CD14-positive monocyte (primary cell): Measurements from ENCODE around the gene VAT1L. TPM values are rescaled to one million over a fixed set of nuclear protein-coding genes. Genes with fewer than 3 reads are reported as not detected.

ENCODE experiments used
- DNase-seq, 3 donors: peaks; one replicate each; pipeline ENCODE4 v3.0.0-alpha.2; 2011 to 2022
- H2AFZ ChIP-seq: 2 replicates; pipeline ENCODE4 v1.6.0; 2012; ENCODE audit warnings: mild to moderate bottlenecking, low read depth, low read length, inconsistent platforms; ENCODE audit not compliant: insufficient read depth, poor library complexity, severe bottlenecking
- H3K27ac ChIP-seq, 2 donors: 1 replicate in 1 of 2; 2 replicates in 1 of 2; pipeline ENCODE4 v1.5.1; 2012 to 2013; ENCODE audit warnings: low read length in 2 of 2, control low read depth in 1 of 2, inconsistent platforms in 1 of 2, low read depth in 1 of 2, mild to moderate bottlenecking in 1 of 2
- H3K27me3 ChIP-seq, 2 donors: one replicate each; pipeline versions ENCODE4 v1.6.0 to v1.6.1; 2011 to 2013; ENCODE audit warnings: low read length in 2 of 2; ENCODE audit not compliant: control insufficient read depth in 2 of 2, insufficient read depth in 2 of 2
- H3K36me3 ChIP-seq, 2 donors: replicated peaks in 1 of 2; 1 replicate in 1 of 2; 2 replicates in 1 of 2; pipeline versions ENCODE4 v1.5.1 to v1.6.1; 2012 to 2013; ENCODE audit warnings: low read length in 2 of 2, control low read depth in 1 of 2, inconsistent platforms in 1 of 2, mild to moderate bottlenecking in 1 of 2; ENCODE audit not compliant: insufficient read depth in 2 of 2, control insufficient read depth in 1 of 2
- H3K4me1 ChIP-seq, 2 donors: 1 replicate in 1 of 2; 2 replicates in 1 of 2; pipeline versions ENCODE4 v1.5.1 to v1.6.1; 2012 to 2013; ENCODE audit warnings: low read length in 2 of 2, control low read depth in 1 of 2, inconsistent platforms in 1 of 2, mild to moderate bottlenecking in 1 of 2, moderate library complexity in 1 of 2; ENCODE audit not compliant: insufficient read depth in 2 of 2, control insufficient read depth in 1 of 2
- H3K4me2 ChIP-seq: replicated peaks from 2 replicates; pipeline ENCODE3; 2012; ENCODE audit warnings: low read length, moderate library complexity, mild to moderate bottlenecking; ENCODE audit not compliant: poor library complexity, severe bottlenecking; ENCODE audit errors: extremely low read depth
- H3K4me3 ChIP-seq, 3 experiments: fragments of 200-600 bp in 1 of 3; sonication (generic) in 1 of 3; replicated peaks in 1 of 3; 1 replicate in 2 of 3; 2 replicates in 1 of 3; pipeline ENCODE4 v1.5.1; 2011 to 2013; ENCODE audit warnings: low read length in 3 of 3, mild to moderate bottlenecking in 3 of 3, control low read depth in 2 of 3, low read depth in 2 of 3, inconsistent platforms in 1 of 3, moderate library complexity in 1 of 3
- H3K79me2 ChIP-seq: 2 replicates; pipeline ENCODE4 v1.6.0; 2012; ENCODE audit warnings: mild to moderate bottlenecking, control low read depth, inconsistent platforms, low read length, moderate library complexity; ENCODE audit not compliant: insufficient read depth
- H3K9ac ChIP-seq: 2 replicates; pipeline ENCODE4 v1.6.0; 2017; ENCODE audit warnings: low read length, mild to moderate bottlenecking; ENCODE audit not compliant: insufficient read depth, poor library complexity, severe bottlenecking
- H3K9me3 ChIP-seq, 2 donors: replicated peaks in 1 of 2; 1 replicate in 1 of 2; 2 replicates in 1 of 2; pipeline versions ENCODE4 v1.5.1 to v1.6.1; 2012 to 2013; ENCODE audit warnings: low read length in 2 of 2, control low read depth in 1 of 2; ENCODE audit not compliant: control insufficient read depth in 1 of 2, insufficient read depth in 1 of 2
- H4K20me1 ChIP-seq: 2 replicates; pipeline ENCODE4 v1.6.0; 2012; ENCODE audit warnings: mild to moderate bottlenecking, low read length, control low read depth, moderate library complexity; ENCODE audit not compliant: insufficient read depth
- H3K27ac Mint-ChIP-seq, 7 donors: one replicate each; pipeline ENCODE4 v1.8.0; 2020; ENCODE audit warnings: mild to moderate bottlenecking in 7 of 7, mixed read lengths in 7 of 7, moderate library complexity in 6 of 7, inconsistent platforms in 2 of 7
- H3K27me3 Mint-ChIP-seq, 3 donors: one replicate each; pipeline ENCODE4 v1.8.0; 2021 to 2022; ENCODE audit warnings: low read depth in 3 of 3, mild to moderate bottlenecking in 3 of 3, mixed read lengths in 3 of 3, moderate library complexity in 3 of 3, inconsistent platforms in 1 of 3
- H3K36me3 Mint-ChIP-seq, 2 donors: one replicate each; pipeline ENCODE4 v1.8.0; 2020; ENCODE audit warnings: mixed read lengths in 2 of 2, inconsistent platforms in 1 of 2, mild to moderate bottlenecking in 1 of 2
- H3K4me1 Mint-ChIP-seq: one replicate; pipeline ENCODE4 v1.8.0; 2020; ENCODE audit warnings: mild to moderate bottlenecking, mixed read lengths
- H3K4me3 Mint-ChIP-seq, 2 donors: one replicate each; pipeline ENCODE4 v1.8.0; 2020; ENCODE audit warnings: mild to moderate bottlenecking in 2 of 2, mixed read lengths in 2 of 2, moderate library complexity in 1 of 2
- H3K9me3 Mint-ChIP-seq, 7 donors: one replicate each; pipeline ENCODE4 v1.8.0; 2020 to 2022; ENCODE audit warnings: mixed read lengths in 7 of 7, mild to moderate bottlenecking in 6 of 7, moderate library complexity in 6 of 7, inconsistent platforms in 2 of 7
- CTCF ChIP-seq: fragments of 200-600 bp; IDR thresholded peaks from one replicate; pipeline ENCODE4 v1.8.0; 2022; ENCODE audit warnings: antibody characterized with exemption, mild to moderate bottlenecking
- WGBS: methylation state at CpG from one replicate; pipeline ENCODE4 v1.1.5; 2013; ENCODE audit warnings: missing lambda C conversion rate; ENCODE audit not compliant: insufficient coverage; 5-methylcytosine and 5-hydroxymethylcytosine counted together
- intact Hi-C, 2 donors: fragments of 100-400 bp; cut with micrococcal nuclease; formaldehyde crosslinking; loops; one replicate each; pipeline versions ENCODE4 v1.15.0 to v1.15.1; 2023
- polyA plus RNA-seq, 3 donors: library from polyadenylated mRNA; depleted of rRNA in 1 of 3; unstranded in 2 of 3; stranded (reverse) in 1 of 3; fragments of 300-500 nt in 2 of 3; fragments of >200 nt in 1 of 3; fragmentation: Illumina TruSeq in 2 of 3; gene quantifications; 1 replicate in 2 of 3; 2 replicates in 1 of 3; pipeline ENCODE4 v1.2.3, GENCODE V29; 2012 to 2021

The VAT1L gene
- polyA plus RNA-seq, 3 donors = not detected

- Histone ChIP-seq H4K20me1 (no peaks in the 10 kb centered on the region), H3K27ac (no peak overlapping the region), H3K4me3 (no peak overlapping the region), H3K4me1 (no peaks in the 10 kb centered on the region), H2AFZ (no peak overlapping the region), H3K36me3 (no peaks in the 10 kb centered on the region), H3K79me2 (no peaks in the 10 kb centered on the region), H3K9ac (no peak overlapping the region), H3K27me3 (no peaks in the 10 kb centered on the region), H3K9me3 (no peaks in the 10 kb centered on the region), H3K4me2 (no peak overlapping the region)
- no peaks in the 10 kb centered on the region for H3K36me3 Mint-ChIP-seq
- H3K4me1 Mint-ChIP-seq = no peaks in the 10 kb centered on the region
- peaks cover under 1 to 8% (median 2%) of the 10 kb centered on the region in 3 donors for H3K27me3 Mint-ChIP-seq
- WGBS = 82% methylated on average over 2 of the region's 5 CpGs
- H3K9me3 Mint-ChIP-seq = peaks cover 0 to 3% (median 0%) of the 10 kb centered on the region in 7 donors
- intact Hi-C loops = no loop called here
- no peak overlapping the region for H3K27ac Mint-ChIP-seq
- H3K4me3 Mint-ChIP-seq = no peak overlapping the region
- no peak for TF ChIP-seq CTCF
- DNase-seq = no peak
These were observed 80.1 kb downstream of the VAT1L start for GRCh38 chr16:77868478-77868877.

- no peak for DNase-seq
- no peak overlapping the region for H2AFZ ChIP-seq
- Mint-ChIP-seq H3K36me3 (no peaks in the 10 kb centered on the region), H3K27me3 (peaks cover 0 to 6% (median 2%) of the 10 kb centered on the region in 3 donors), H3K9me3 (peaks cover 0 to 1% (median 0%) of the 10 kb centered on the region in 7 donors), H3K27ac (no peak overlapping the region), H3K4me1 (no peaks in the 10 kb centered on the region), H3K4me3 (no peak overlapping the region)
- no peaks in the 10 kb centered on the region for H3K4me1 ChIP-seq
- intact Hi-C loops = no loop called here
- H4K20me1 ChIP-seq = no peaks in the 10 kb centered on the region
- 72% methylated on average over 9 of the region's 13 CpGs for WGBS
- no peak overlapping the region for H3K9ac ChIP-seq
- H3K4me2 ChIP-seq = no peak overlapping the region
- no peak for TF ChIP-seq CTCF
- no peaks in the 10 kb centered on the region for H3K36me3 ChIP-seq
- no peak overlapping the region for H3K4me3 ChIP-seq
- H3K27ac ChIP-seq = no peak overlapping the region
- H3K79me2 ChIP-seq = no peaks in the 10 kb centered on the region
- H3K27me3 ChIP-seq = no peaks in the 10 kb centered on the region
- no peaks in the 10 kb centered on the region for H3K9me3 ChIP-seq
These were observed 81.8 kb downstream of the VAT1L start for GRCh38 chr16:77869997-77870813.
